K562 (cell line): ENCODE results near the gene RUNX1. TPM values are rescaled to one million over a fixed set of nuclear protein-coding genes. Genes with fewer than 3 reads are reported as not detected.

Experiments used
- ATAC-seq: fragments of 200-7000 bp; cut with Tn5 transposase; 3 replicates; pipeline ENCODE4 v1.9.1; 2020; ENCODE audit warnings: moderate library complexity
- BruUV-seq: library from RNA; stranded (reverse); fragments of 400-500 nt; replicated peaks from 2 replicates; lab custom pipeline; 2021; lab: Mats Ljungman, UMichigan
- CTCF ChIA-PET: fragments of 300-600 bp; formaldehyde crosslinking; extraction: SDS; loops from one replicate; lab custom pipeline; 2021; ENCODE audit warnings: low intra/inter-chr PET ratio; lab: Yijun Ruan, JAX
- POLR2A ChIA-PET: fragments of 300-600, 350-650 bp; sonication (Branson Sonifier 250); formaldehyde crosslinking; extraction: SDS; loops from one replicate; lab custom pipeline; 2021; ENCODE audit warnings: antibody characterized with exemption, inconsistent platforms; lab: Yijun Ruan, JAX
- DNase-seq, 4 experiments: peaks; one replicate each; pipeline versions ENCODE4 v3.0.0 to v3.0.0-alpha.2; 2011 to 2018; ENCODE audit warnings: low spot score in 3 of 4, mixed read lengths in 3 of 4; ENCODE audit errors: extremely low read depth in 1 of 4
- FAIRE-seq: peaks from 2 replicates; lab custom pipeline; 2011; peaks lifted over from hg19 to GRCh38; lab: Jason Lieb, UNC
- H2AFZ ChIP-seq: 2 replicates; pipeline ENCODE4 v1.6.0; 2011; ENCODE audit warnings: low read depth, low read length, control low read depth, inconsistent platforms
- H3K27ac ChIP-seq: fragments of 200-600 bp; 3 replicates; pipeline ENCODE4 v1.8.0; 2011; ENCODE audit warnings: low read depth, mild to moderate bottlenecking, control low read depth, inconsistent platforms, low read length, moderate library complexity, mixed read lengths; ENCODE audit errors: extremely low read depth
- H3K27me3 ChIP-seq, 2 experiments: fragments of 300-600 bp in 1 of 2; 2 replicates in 1 of 2; 3 replicates in 1 of 2; pipeline versions ENCODE4 v1.6.0 to v1.8.0; 2011; ENCODE audit warnings: inconsistent platforms in 2 of 2, low read length in 2 of 2, mild to moderate bottlenecking in 1 of 2, mixed read lengths in 1 of 2, moderate library complexity in 1 of 2; ENCODE audit not compliant: control insufficient read depth in 2 of 2, insufficient read depth in 2 of 2
- H3K36me3 ChIP-seq: fragments of 300-600 bp; 3 replicates; pipeline ENCODE4 v1.8.0; 2011; ENCODE audit warnings: mild to moderate bottlenecking, low read length, inconsistent platforms; ENCODE audit not compliant: control insufficient read depth, insufficient read depth
- H3K4me1 ChIP-seq, 2 experiments: fragments of 200-600 bp in 1 of 2; replicated peaks in 1 of 2; 2 replicates in 1 of 2; 3 replicates in 1 of 2; pipeline versions ENCODE4 v1.5.1 to v1.8.0; 2011; ENCODE audit warnings: inconsistent platforms in 2 of 2, low read length in 2 of 2, mild to moderate bottlenecking in 1 of 2, mixed read lengths in 1 of 2, moderate library complexity in 1 of 2; ENCODE audit not compliant: control insufficient read depth in 2 of 2, insufficient read depth in 2 of 2
- H3K4me2 ChIP-seq: 2 replicates; pipeline ENCODE4 v1.6.1; 2011; ENCODE audit warnings: low read length, control low read depth, inconsistent platforms, mixed read lengths; ENCODE audit not compliant: insufficient read depth
- H3K4me3 ChIP-seq: fragments of 200-600 bp; sonication (generic), shearing (Covaris generic); 2 replicates; pipeline ENCODE4 v1.5.1; 2016; ENCODE audit warnings: control low read depth, inconsistent platforms
- H3K79me2 ChIP-seq: fragments of 200-600 bp; 3 replicates; pipeline ENCODE4 v1.8.0; 2011; ENCODE audit warnings: low read length, inconsistent platforms; ENCODE audit not compliant: control insufficient read depth, insufficient read depth
- H3K9ac ChIP-seq, 2 experiments: 2 replicates each; pipeline versions ENCODE4 v1.6.0 to v1.6.1; 2011; ENCODE audit warnings: low read depth in 2 of 2, low read length in 2 of 2, control low read depth in 1 of 2, inconsistent platforms in 1 of 2, mild to moderate bottlenecking in 1 of 2, mixed read lengths in 1 of 2; ENCODE audit not compliant: insufficient read depth in 1 of 2
- H3K9me1 ChIP-seq: one replicate; pipeline ENCODE4 v1.6.0; 2011; ENCODE audit warnings: inconsistent platforms, mild to moderate bottlenecking, low read length, moderate library complexity; ENCODE audit not compliant: control insufficient read depth, insufficient read depth
- H3K9me3 ChIP-seq: replicated peaks from 2 replicates; pipeline ENCODE4 v1.5.1; 2011; ENCODE audit warnings: low read depth, low read length, inconsistent platforms; ENCODE audit not compliant: control insufficient read depth, insufficient read depth
- H4K20me1 ChIP-seq: replicated peaks from 2 replicates; pipeline ENCODE4 v1.6.1; 2011; ENCODE audit warnings: low read length, inconsistent platforms, mixed read lengths; ENCODE audit not compliant: control insufficient read depth, insufficient read depth
- AFF1 ChIP-seq, 2 experiments: fragments of 450-650 bp; IDR thresholded peaks; 2 replicates each; pipeline ENCODE4 v1.6.1; 2018; ENCODE audit warnings: mild to moderate bottlenecking in 2 of 2, low read depth in 1 of 2; ENCODE audit not compliant: partially characterized antibody in 2 of 2
- BACH1 ChIP-seq: fragments of 200-800 bp; sonication (Bioruptor generic); IDR thresholded peaks from 2 replicates; pipeline ENCODE4 v1.6.1; 2016; ENCODE audit warnings: missing genetic modification characterization, missing compliant biosample characterization
- CEBPG ChIP-seq, 3 experiments: fragments of 200-800 bp in 1 of 3; sonication (Bioruptor generic) in 1 of 3; sonication (generic) in 1 of 3; formaldehyde crosslinking in 1 of 3; IDR thresholded peaks in 2 of 3; conservative IDR thresholded peaks in 1 of 3; 2 replicates each; pipeline versions ENCODE4 v1.6.1 to v1.8.0; 2016 to 2022; ENCODE audit warnings: missing compliant biosample characterization in 2 of 3, missing genetic modification characterization in 2 of 3, mild to moderate bottlenecking in 1 of 3, missing genetic modification reagents in 1 of 3
- FOXJ2 ChIP-seq: fragments of 200-800 bp; sonication (Bioruptor generic); IDR thresholded peaks from 2 replicates; pipeline ENCODE4 v1.6.1; 2016; ENCODE audit warnings: missing genetic modification characterization, missing compliant biosample characterization
- NELFE ChIP-seq: IDR thresholded peaks from 2 replicates; pipeline ENCODE4 v1.6.1; 2011; ENCODE audit warnings: mild to moderate bottlenecking; ENCODE audit not compliant: insufficient read depth, insufficient read length
- SRSF9 ChIP-seq: fragments of 200-400 bp; formaldehyde crosslinking; IDR thresholded peaks from 2 replicates; pipeline ENCODE4 v1.6.1; 2017; ENCODE audit warnings: low read depth, low read length, borderline replicate concordance
- ZEB2 ChIP-seq: fragments of 450-650 bp; IDR thresholded peaks from 2 replicates; pipeline ENCODE4 v1.6.1; 2016
- ZNF224 ChIP-seq: sonication (generic); formaldehyde crosslinking; IDR thresholded peaks from 2 replicates; pipeline ENCODE4 v1.8.0; 2022; ENCODE audit warnings: mild to moderate bottlenecking, missing genetic modification reagents
- ZNF408 ChIP-seq: fragments of 250-450 bp; sonication (Bioruptor Pico); IDR thresholded peaks from 2 replicates; pipeline ENCODE4 v1.4.0; 2020; ENCODE audit warnings: low read depth, mild to moderate bottlenecking, moderate library complexity
- WGBS: fragments of 100-300 bp; shearing (Covaris generic); methylation state at CpG from one replicate; pipeline ENCODE4 v1.1.6; 2016; ENCODE audit warnings: low coverage, mixed read lengths; ENCODE audit not compliant: insufficient coverage; ENCODE audit errors: missing lambda C conversion rate; 5-methylcytosine and 5-hydroxymethylcytosine counted together
- in situ Hi-C: fragments of 300-500 bp; cut with MboI; formaldehyde crosslinking; loops from 4 replicates; pipeline ENCODE4 v1.15.0; 2018; ENCODE audit warnings: inconsistent platforms, mixed read lengths
- intact Hi-C: fragments of 100-400 bp; cut with micrococcal nuclease; formaldehyde crosslinking; loops from 2 replicates; pipeline ENCODE4 v1.14.2; 2022
- polyA plus RNA-seq, 8 experiments: library from polyadenylated mRNA; depleted of rRNA in 4 of 8; stranded (reverse) in 5 of 8; unstranded in 3 of 8; fragments of >200 nt; fragmentation: Nextera tagmentation in 2 of 8; fragmentation: Illumina TruSeq in 1 of 8; extraction: Ambion mirVana in 2 of 8; extraction: Trizol in 1 of 8; gene quantifications; 2 replicates each; pipeline versions ENCODE4 v1.2.1 to v1.2.3, GENCODE V29; 2011 to 2014; ENCODE audit warnings: inconsistent platforms in 1 of 8, missing spikeins in 1 of 8
- total RNA-seq, 7 experiments: library from RNA; depleted of rRNA in 6 of 7; stranded (reverse); fragments of >200 nt in 6 of 7; fragmentation: Illumina TruSeq in 2 of 7; extraction: Trizol in 2 of 7; gene quantifications; 2 replicates each; pipeline versions ENCODE4 v1.2.1 to v1.2.3, GENCODE V29; 2011 to 2021; ENCODE audit warnings: low replicate concordance in 1 of 7
- TF ChIP-seq, protein P1 (sequence below): sonication (generic); formaldehyde crosslinking; IDR thresholded peaks from 2 replicates; pipeline ENCODE4 v1.8.1; 2022; ENCODE audit warnings: missing genetic modification reagents

RUNX1 gene
- total and polyA plus RNA-seq, 9 of the 15 experiments (the other 6 are each of a cell fraction or from before 2014, with no cell fraction given), result 2.2 to 68.6 (median 17.8) TPM

GRCh38 chr21:34919406-34919805 lies 129.7 kb downstream of the RUNX1 start:
- no peak for TF ChIP-seq SRSF9
- no peak for TF ChIP-seq CEBPG (CRISPR knock-in tag; IDR thresholded peaks at IDR 0.05)
- no peak for TF ChIP-seq CEBPG (tag; conservative IDR thresholded peaks at IDR 0.05 in 1 of 2, IDR thresholded peaks at IDR 0.05 in 1 of 2)
- TF ChIP-seq ZNF224, result no peak
- no peak for TF ChIP-seq ZNF408 (CRISPR knock-in tag)
- no peak for TF ChIP-seq NELFE
- TF ChIP-seq ZEB2, result no peak
- no peak for TF ChIP-seq AFF1 (IDR thresholded peaks at IDR 0.05; ENCODE audit: low read depth in 1 of 2, partially characterized antibody in 2 of 2)
- TF ChIP-seq BACH1, result no peak
- TF ChIP-seq, protein P1, sequence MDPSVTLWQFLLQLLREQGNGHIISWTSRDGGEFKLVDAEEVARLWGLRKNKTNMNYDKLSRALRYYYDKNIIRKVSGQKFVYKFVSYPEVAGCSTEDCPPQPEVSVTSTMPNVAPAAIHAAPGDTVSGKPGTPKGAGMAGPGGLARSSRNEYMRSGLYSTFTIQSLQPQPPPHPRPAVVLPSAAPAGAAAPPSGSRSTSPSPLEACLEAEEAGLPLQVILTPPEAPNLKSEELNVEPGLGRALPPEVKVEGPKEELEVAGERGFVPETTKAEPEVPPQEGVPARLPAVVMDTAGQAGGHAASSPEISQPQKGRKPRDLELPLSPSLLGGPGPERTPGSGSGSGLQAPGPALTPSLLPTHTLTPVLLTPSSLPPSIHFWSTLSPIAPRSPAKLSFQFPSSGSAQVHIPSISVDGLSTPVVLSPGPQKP (CRISPR knock-in tag), result no peak
- no peak for TF ChIP-seq FOXJ2 (tag)
- TF ChIP-seq, all 486 proteins: peak for 0
- no peak for DNase-seq
- WGBS, result 34% methylated on average over 6 of the region's 6 CpGs
- no peaks in the 10 kb centered on the region for H4K20me1 ChIP-seq
- H3K4me1 ChIP-seq, result peaks cover 5 to 11% of the 10 kb centered on the region in 2 experiments; a peak in 3 of 5 replicates
- no peak for FAIRE-seq
- CTCF ChIA-PET, result no interaction called here
- no peaks in the 10 kb centered on the region for H3K36me3 ChIP-seq
- H2AFZ ChIP-seq, result peak overlapping the region; percentile 61
- H3K27me3 ChIP-seq, result no peaks in the 10 kb centered on the region
- ATAC-seq, result no peak
- intact Hi-C loops (no loop called here), in situ Hi-C loops (no loop called here)
- POLR2A ChIA-PET, result interaction anchor here (0.7 kb wide), 1 partner anchor 23 kb away, joined by 4 read pairs; no protein-coding TSS in a partner anchor
- no peak overlapping the region for H3K27ac ChIP-seq
- BruUV-seq, result no TSS peak
- H3K4me2 ChIP-seq, result peak overlapping the region; percentile 14; the same call in 1 of the 2 replicates
- no peak overlapping the region for H3K9ac ChIP-seq
- no peaks in the 10 kb centered on the region for H3K79me2 ChIP-seq
- no peak overlapping the region for H3K4me3 ChIP-seq
- no peaks in the 10 kb centered on the region for H3K9me1 ChIP-seq
- H3K9me3 ChIP-seq, result no peaks in the 10 kb centered on the region
